ENCODE data around the gene TMEM218.

DNA sequence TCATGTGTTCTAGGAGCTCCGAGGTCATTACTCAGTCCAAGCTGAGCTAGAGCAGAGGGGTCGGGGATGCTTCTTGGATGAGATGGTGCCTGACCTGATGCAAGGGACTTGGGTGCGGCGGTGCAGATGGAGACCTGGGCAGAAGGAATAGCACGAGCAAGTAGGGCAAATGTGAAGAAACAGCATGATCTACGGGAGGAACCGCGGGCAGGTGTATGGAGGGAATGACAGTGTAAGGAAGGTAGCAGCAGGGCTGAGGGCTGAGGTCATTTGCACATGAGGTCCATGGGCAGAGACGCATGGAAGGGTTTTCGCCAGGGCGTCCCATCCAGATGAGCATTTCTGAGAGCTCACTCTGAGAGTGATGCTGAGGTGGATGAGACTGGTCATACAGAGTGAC, 33.4 kb downstream of the TMEM218 start:
- TF ChIP-seq, protein P1, sequence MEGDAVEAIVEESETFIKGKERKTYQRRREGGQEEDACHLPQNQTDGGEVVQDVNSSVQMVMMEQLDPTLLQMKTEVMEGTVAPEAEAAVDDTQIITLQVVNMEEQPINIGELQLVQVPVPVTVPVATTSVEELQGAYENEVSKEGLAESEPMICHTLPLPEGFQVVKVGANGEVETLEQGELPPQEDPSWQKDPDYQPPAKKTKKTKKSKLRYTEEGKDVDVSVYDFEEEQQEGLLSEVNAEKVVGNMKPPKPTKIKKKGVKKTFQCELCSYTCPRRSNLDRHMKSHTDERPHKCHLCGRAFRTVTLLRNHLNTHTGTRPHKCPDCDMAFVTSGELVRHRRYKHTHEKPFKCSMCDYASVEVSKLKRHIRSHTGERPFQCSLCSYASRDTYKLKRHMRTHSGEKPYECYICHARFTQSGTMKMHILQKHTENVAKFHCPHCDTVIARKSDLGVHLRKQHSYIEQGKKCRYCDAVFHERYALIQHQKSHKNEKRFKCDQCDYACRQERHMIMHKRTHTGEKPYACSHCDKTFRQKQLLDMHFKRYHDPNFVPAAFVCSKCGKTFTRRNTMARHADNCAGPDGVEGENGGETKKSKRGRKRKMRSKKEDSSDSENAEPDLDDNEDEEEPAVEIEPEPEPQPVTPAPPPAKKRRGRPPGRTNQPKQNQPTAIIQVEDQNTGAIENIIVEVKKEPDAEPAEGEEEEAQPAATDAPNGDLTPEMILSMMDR (IDR thresholded peaks at IDR 0.05), result no peak
- no peak for TF ChIP-seq POLR2A (IDR thresholded peaks at IDR 0.05)

All from adrenal gland (tissue), 5 donors.